Measurements from ENCODE around the gene ZBTB34. TPM values are rescaled to one million over a fixed set of nuclear protein-coding genes. Genes with fewer than 3 reads are reported as not detected.

The ZBTB34 gene
- total and polyA plus RNA-seq, 3 donors from 2014 or later, result 6.2 to 14.6 (median 14.0) TPM

DNA sequence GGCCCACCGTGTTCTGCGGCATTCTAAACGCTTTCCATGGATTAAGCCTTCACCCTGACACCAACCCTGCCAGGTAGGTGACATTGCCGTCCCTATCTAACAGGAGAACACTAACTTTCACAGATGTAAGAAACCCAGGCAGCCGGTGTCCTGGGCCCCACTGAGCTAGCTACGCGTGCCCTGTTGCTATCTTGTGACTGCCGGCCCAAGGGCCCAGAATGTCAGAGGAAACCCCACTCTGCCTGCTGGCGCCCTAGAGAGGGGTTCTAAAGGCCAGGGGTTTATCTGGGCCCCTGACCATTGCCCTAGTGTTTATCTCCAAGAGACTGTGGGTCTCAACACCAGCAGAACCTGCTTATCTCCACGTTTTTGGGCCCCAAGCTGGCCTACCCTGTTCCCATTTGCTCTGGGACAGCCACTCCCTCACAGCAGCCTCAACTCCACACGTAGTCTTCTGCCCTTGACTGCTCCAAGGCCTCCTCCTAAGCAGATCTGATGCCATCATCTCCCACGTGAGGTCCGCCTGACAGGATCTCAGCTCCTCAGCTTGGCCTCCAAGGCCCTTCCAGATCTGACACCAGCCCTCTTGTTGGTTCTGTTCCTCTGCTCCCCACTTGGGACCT is 18.1 kb upstream of the ZBTB34 start:
- TF ChIP-seq POLR2A (IDR thresholded peaks at IDR 0.05), result no peak
- TF ChIP-seq, protein P1, sequence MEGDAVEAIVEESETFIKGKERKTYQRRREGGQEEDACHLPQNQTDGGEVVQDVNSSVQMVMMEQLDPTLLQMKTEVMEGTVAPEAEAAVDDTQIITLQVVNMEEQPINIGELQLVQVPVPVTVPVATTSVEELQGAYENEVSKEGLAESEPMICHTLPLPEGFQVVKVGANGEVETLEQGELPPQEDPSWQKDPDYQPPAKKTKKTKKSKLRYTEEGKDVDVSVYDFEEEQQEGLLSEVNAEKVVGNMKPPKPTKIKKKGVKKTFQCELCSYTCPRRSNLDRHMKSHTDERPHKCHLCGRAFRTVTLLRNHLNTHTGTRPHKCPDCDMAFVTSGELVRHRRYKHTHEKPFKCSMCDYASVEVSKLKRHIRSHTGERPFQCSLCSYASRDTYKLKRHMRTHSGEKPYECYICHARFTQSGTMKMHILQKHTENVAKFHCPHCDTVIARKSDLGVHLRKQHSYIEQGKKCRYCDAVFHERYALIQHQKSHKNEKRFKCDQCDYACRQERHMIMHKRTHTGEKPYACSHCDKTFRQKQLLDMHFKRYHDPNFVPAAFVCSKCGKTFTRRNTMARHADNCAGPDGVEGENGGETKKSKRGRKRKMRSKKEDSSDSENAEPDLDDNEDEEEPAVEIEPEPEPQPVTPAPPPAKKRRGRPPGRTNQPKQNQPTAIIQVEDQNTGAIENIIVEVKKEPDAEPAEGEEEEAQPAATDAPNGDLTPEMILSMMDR (IDR thresholded peaks at IDR 0.05), result no peak
- no peaks in the 10 kb centered on the region for H3K36me3 ChIP-seq (ENCODE audit: low read depth, missing control alignments)
- no peaks in the 10 kb centered on the region for H3K9me3 ChIP-seq
- intact Hi-C loops (cut with DNase I; ENCODE audit: low total_unique reads), result no loop called here
- no peak for DNase-seq
- H3K4me1 ChIP-seq, result no peaks in the 10 kb centered on the region
- no peak overlapping the region for H3K4me3 ChIP-seq
- H3K27me3 ChIP-seq, result no peaks in the 10 kb centered on the region
- H3K27ac ChIP-seq, result no peak overlapping the region
- 88% methylated on average over 10 to 13 of the region's 13 CpGs for WGBS, 2 donors

DNA sequence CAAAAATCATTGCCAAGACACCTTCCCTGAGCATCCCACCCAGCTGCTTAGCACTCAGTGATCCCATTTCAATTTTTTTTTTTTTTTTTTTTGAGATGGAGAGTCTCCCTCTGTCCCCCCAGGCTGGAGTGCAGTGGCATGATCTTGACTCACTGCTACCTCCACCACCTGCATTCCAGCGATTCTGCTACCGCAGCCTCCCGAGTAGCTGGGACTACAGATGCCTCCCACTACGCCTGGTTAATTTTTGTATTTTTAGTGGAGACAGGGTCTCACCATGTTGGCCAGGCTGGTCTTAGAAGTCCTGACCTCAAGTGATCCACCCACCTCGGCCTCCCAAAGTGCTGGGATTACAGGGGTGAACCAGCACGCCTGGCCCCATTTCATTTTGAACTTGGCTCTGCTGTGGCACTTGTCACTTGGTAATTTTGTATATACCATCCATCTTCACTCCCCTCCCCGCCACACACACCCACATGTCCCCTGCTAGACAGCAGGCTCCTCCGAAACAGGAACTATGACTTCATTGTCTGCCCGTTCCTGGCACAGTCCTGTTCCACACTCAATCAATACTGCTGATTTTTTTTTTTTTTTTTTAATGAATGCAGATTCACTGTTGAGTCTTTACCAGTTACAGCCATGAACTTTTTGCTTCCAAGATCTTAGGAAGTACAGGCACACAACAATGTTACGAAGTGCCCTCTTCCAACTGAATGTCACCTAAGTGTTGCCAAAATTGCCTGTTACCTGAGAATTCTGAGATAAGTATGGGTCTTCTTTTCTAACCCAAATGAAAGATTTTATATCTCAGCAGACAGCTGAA is 17.3 kb upstream of the ZBTB34 start:
- intact Hi-C loops (cut with DNase I; ENCODE audit: low total_unique reads), result no loop called here
- no peak overlapping the region for H3K4me3 ChIP-seq
- no peak overlapping the region for H3K27ac ChIP-seq
- WGBS, 2 donors, result 65 to 66% methylated on average over 10 of the region's 10 CpGs
- H3K4me1 ChIP-seq, result no peaks in the 10 kb centered on the region
- H3K9me3 ChIP-seq, result no peaks in the 10 kb centered on the region
- TF ChIP-seq, protein P1 (IDR thresholded peaks at IDR 0.05), result no peak
- no peak for TF ChIP-seq POLR2A (IDR thresholded peaks at IDR 0.05)
- H3K27me3 ChIP-seq, result no peaks in the 10 kb centered on the region
- DNase-seq, result peak; percentile 38
- no peaks in the 10 kb centered on the region for H3K36me3 ChIP-seq (ENCODE audit: low read depth, missing control alignments)

DNA sequence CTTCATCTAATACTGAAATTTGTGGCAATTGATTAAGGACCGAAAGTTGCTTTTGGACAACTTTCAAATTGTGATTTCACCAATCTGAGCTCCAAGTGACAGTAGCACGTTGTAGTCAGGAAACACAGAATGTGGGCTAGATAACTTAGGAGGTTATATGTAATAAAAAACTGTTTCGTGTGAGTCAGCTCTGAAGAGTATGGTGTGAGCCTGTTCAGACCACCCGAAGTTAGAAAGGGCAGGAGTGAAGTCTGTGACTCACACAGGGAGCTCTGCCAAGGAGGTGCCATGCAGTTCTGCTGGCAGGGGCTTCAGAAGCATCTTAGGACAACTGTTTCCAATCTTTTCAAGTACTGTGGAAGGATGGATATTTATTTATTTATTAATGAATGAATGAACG is 16.4 kb upstream of the ZBTB34 start:
- intact Hi-C loops (cut with DNase I; ENCODE audit: low total_unique reads), result no loop called here
- Histone ChIP-seq H3K4me3 (no peak overlapping the region), H3K27ac (no peak overlapping the region), H3K27me3 (no peaks in the 10 kb centered on the region), H3K4me1 (no peaks in the 10 kb centered on the region), H3K36me3 (ENCODE audit: low read depth, missing control alignments) (no peaks in the 10 kb centered on the region), H3K9me3 (no peaks in the 10 kb centered on the region)
- DNase-seq, result no peak
- 58 to 63% methylated on average over 5 of the region's 5 CpGs for WGBS, 2 donors
- TF ChIP-seq, protein P1 (IDR thresholded peaks at IDR 0.05), result no peak
- TF ChIP-seq POLR2A (IDR thresholded peaks at IDR 0.05), result no peak

DNA sequence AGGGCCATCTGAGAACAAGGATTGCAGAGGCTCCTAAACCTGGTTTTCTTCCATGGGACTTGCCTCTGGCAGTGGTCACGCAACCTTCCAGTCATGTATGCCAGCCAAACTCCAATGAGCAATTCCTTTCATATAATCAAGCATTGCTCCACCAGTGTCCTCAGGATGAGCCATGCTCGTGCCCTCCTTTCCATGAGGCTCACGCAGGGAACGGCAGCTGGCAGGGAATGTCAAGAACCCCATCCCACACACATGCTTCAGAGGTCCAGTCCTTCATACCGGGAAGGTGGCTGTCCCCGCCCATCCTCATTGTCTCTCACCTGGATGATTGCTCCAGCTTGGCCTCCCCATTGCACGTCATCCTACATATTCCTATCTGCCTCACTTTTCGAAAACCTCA is 13.4 kb upstream of the ZBTB34 start:
- DNase-seq, result no peak
- WGBS, 2 donors, result 93 to 95% methylated on average over 7 to 8 of the region's 8 CpGs
- Histone ChIP-seq H3K9me3 (no peaks in the 10 kb centered on the region), H3K36me3 (ENCODE audit: low read depth, missing control alignments) (no peaks in the 10 kb centered on the region), H3K4me3 (no peak overlapping the region), H3K27me3 (no peaks in the 10 kb centered on the region), H3K27ac (no peak overlapping the region), H3K4me1 (no peaks in the 10 kb centered on the region)
- TF ChIP-seq POLR2A (IDR thresholded peaks at IDR 0.05), result no peak
- TF ChIP-seq, protein P1 (IDR thresholded peaks at IDR 0.05), result no peak
- intact Hi-C loops (cut with DNase I; ENCODE audit: low total_unique reads), result no loop called here
